Transverse colon (tissue), 4 donors: ENCODE measurements around the gene SLX4. TPM values are rescaled to one million over a fixed set of nuclear protein-coding genes. Genes with fewer than 3 reads are reported as not detected.
A peak's percentile ranks its signal among the peaks of the same experiment; 100 is the strongest.

Source experiments
- DNase-seq: peaks from one replicate; pipeline ENCODE4 v3.0.0-alpha.2; 2019
- H3K27ac ChIP-seq, 4 donors: fragments of 200-600 bp; sonication (generic); 2 replicates each; pipeline ENCODE4 v1.5.1; 2016 to 2018; ENCODE audit warnings: inconsistent platforms in 4 of 4
- H3K27me3 ChIP-seq: fragments of 200-600 bp; sonication (generic); 2 replicates; pipeline ENCODE4 v1.5.1; 2017; ENCODE audit warnings: inconsistent platforms
- H3K36me3 ChIP-seq, 4 donors: fragments of 200-600 bp; sonication (generic); 2 replicates each; pipeline ENCODE4 v1.5.1; 2017 to 2019; ENCODE audit warnings: inconsistent platforms in 4 of 4
- H3K4me1 ChIP-seq, 4 donors: fragments of 200-600 bp; sonication (generic); 2 replicates each; pipeline ENCODE4 v1.5.1; 2017 to 2020; ENCODE audit warnings: inconsistent platforms in 4 of 4
- H3K4me3 ChIP-seq, 4 donors: fragments of 200-600 bp; sonication (generic); 1 replicate in 1 of 4; 2 replicates in 3 of 4; pipeline versions ENCODE4 v1.5.1 to v1.6.1; 2017 to 2019; ENCODE audit warnings: inconsistent platforms in 4 of 4
- H3K9me3 ChIP-seq, 2 donors: fragments of 200-600 bp; sonication (generic); 2 replicates each; pipeline ENCODE4 v1.5.1; 2017 to 2019; ENCODE audit warnings: inconsistent platforms in 2 of 2
- EP300 ChIP-seq: sonication (generic); formaldehyde crosslinking; IDR thresholded peaks from one replicate; pipeline ENCODE4 v1.6.1; 2017; ENCODE audit warnings: antibody characterized with exemption, low read depth
- POLR2A ChIP-seq: fragments of 450-650 bp; IDR thresholded peaks from one replicate; pipeline ENCODE4 v1.6.1; 2016; ENCODE audit warnings: antibody characterized with exemption, mild to moderate bottlenecking, moderate library complexity
- POLR2AphosphoS5 ChIP-seq, 3 donors: sonication (generic); formaldehyde crosslinking; IDR thresholded peaks; one replicate each; pipeline ENCODE4 v1.6.1; 2016; ENCODE audit warnings: antibody characterized with exemption in 3 of 3
- WGBS, 2 donors: methylation state at CpG; one replicate each; pipeline ENCODE4 v1.1.5; 2018; ENCODE audit warnings: low coverage in 1 of 2; 5-methylcytosine and 5-hydroxymethylcytosine counted together
- in situ Hi-C, 4 donors: fragments of 200-750 bp; cut with MboI; loops; one replicate each; pipeline versions ENCODE4 v1.15.0 to v1.15.1; 2017; ENCODE audit warnings: low sequenced_read_pairs in 3 of 4, low pct_ligation_motif_present in 1 of 4, low pct_unique_long_range_greater_than_20kb in 1 of 4
- intact Hi-C: fragments of 100-400 bp; cut with DNase I; formaldehyde crosslinking; loops from one replicate; pipeline ENCODE4 v1.15.1; 2023; ENCODE audit warnings: low total_unique reads
- total RNA-seq, 4 donors: library from RNA; depleted of rRNA; stranded (reverse); fragments of >200 nt; gene quantifications; one replicate each; pipeline ENCODE4 v1.1.0, GENCODE V29; 2016
- TF ChIP-seq, protein P1 (sequence below), 5 experiments: fragments of 200-600 bp in 3 of 5; fragments of 450-650 bp in 2 of 5; sonication (generic) in 3 of 5; IDR thresholded peaks; 1 replicate in 2 of 5; 2 replicates in 3 of 5; pipeline ENCODE4 v1.5.1; 2016 to 2017; ENCODE audit warnings: antibody characterized with exemption in 5 of 5, inconsistent platforms in 3 of 5, mild to moderate bottlenecking in 2 of 5, moderate library complexity in 1 of 5

Gene SLX4
- total RNA-seq, 4 donors from 2014 or later, result 3.0 to 11.5 (median 4.9) TPM

DNA sequence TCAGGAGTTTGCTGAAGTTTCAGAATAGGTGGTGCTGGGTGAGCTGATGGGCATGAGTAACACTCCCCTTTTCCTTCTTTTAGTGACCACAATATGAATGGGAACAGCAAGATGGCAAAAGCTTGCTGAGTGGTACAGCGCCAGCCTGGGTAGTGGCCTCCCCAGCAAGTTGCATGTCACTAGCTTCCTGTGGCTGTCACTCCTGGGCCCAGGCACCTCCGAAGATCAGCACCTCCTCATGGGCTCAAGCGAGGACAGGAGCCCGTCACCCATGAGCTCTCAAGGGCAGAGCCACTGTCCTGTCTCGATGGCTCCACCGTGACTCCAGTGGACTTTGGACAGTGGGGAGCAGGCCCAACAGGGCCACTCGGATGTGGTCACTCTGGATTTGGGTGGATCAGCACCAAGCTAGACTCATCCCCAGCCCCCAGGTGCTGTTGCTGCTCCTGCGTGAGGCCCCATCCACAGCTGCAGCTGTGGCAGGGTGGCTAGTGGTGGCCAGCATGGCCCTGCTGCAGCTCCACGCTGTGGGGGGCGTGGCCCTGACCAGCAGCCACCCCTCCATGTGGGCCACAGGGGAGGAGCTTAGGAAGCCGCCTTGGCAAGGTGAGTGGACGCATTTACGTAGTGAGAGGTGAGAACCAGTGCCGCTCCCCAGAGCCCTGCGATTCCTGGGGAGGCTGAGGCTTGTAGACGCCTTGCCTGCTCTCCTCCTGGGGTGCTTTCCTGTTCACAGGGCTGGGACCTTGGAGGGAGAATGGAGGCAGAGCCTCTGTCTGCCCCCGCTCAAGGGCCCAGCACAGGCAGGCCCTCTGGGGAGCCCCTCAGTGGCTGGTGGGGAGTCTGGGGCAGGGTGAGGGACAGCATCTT, 29.5 kb upstream of the SLX4 start:
- no peak for DNase-seq
- intact Hi-C loops (no loop called here), in situ Hi-C loops (no loop called here)
- H3K9me3 ChIP-seq, result no peaks in the 10 kb centered on the region
- no peak overlapping the region for H3K4me3 ChIP-seq
- TF ChIP-seq EP300 (no peak), POLR2A (no peak), POLR2AphosphoS5 (IDR thresholded peaks at IDR 0.05) (no peak)
- TF ChIP-seq, protein P1, sequence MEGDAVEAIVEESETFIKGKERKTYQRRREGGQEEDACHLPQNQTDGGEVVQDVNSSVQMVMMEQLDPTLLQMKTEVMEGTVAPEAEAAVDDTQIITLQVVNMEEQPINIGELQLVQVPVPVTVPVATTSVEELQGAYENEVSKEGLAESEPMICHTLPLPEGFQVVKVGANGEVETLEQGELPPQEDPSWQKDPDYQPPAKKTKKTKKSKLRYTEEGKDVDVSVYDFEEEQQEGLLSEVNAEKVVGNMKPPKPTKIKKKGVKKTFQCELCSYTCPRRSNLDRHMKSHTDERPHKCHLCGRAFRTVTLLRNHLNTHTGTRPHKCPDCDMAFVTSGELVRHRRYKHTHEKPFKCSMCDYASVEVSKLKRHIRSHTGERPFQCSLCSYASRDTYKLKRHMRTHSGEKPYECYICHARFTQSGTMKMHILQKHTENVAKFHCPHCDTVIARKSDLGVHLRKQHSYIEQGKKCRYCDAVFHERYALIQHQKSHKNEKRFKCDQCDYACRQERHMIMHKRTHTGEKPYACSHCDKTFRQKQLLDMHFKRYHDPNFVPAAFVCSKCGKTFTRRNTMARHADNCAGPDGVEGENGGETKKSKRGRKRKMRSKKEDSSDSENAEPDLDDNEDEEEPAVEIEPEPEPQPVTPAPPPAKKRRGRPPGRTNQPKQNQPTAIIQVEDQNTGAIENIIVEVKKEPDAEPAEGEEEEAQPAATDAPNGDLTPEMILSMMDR (IDR thresholded peaks at IDR 0.05), result no peak
- no peaks in the 10 kb centered on the region for H3K27me3 ChIP-seq
- H3K36me3 ChIP-seq, result no peaks in the 10 kb centered on the region
- H3K4me1 ChIP-seq, result peaks cover 1 to 40% (median 21%) of the 10 kb centered on the region in 4 donors
- no peak overlapping the region for H3K27ac ChIP-seq
- WGBS, 2 donors, result 95% methylated on average over 17 of the region's 17 CpGs; no CpG with 5 or more reads in 1 of the 2 donors

DNA sequence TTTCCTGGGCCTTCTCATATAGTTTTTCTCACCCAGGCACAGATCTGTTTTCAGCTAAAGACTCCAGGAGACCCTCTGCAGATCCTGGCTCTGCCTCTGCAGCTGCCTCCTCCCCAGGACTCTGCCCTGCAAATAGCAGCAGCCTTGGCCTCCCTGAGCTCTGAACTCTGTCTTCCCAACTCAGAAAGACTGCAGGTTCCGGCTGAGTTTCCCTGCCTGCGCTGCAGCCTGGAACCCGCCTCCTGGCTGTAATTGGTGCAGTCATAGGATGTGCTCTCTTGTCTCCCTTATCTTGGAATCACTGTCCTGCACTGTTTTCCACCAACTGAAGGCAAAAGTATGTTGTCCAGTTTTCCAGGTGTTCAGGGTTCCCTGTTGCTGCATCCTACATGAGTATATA, 28.8 kb upstream of the SLX4 start:
- Histone ChIP-seq H3K27me3 (no peaks in the 10 kb centered on the region), H3K27ac (no peak overlapping the region), H3K36me3 (no peaks in the 10 kb centered on the region), H3K9me3 (no peaks in the 10 kb centered on the region), H3K4me1 (peaks cover 0 to 33% (median 15%) of the 10 kb centered on the region in 4 donors), H3K4me3 (no peak overlapping the region)
- WGBS, 2 donors, result 91% methylated on average over 3 of the region's 3 CpGs; no CpG with 5 or more reads in 1 of the 2 donors
- in situ Hi-C loops (no loop called here), intact Hi-C loops (no loop called here)
- TF ChIP-seq POLR2AphosphoS5 (IDR thresholded peaks at IDR 0.05), result no peak
- TF ChIP-seq EP300, result no peak
- TF ChIP-seq, protein P1 (IDR thresholded peaks at IDR 0.05), result no peak
- TF ChIP-seq POLR2A, result no peak
- DNase-seq, result no peak

DNA sequence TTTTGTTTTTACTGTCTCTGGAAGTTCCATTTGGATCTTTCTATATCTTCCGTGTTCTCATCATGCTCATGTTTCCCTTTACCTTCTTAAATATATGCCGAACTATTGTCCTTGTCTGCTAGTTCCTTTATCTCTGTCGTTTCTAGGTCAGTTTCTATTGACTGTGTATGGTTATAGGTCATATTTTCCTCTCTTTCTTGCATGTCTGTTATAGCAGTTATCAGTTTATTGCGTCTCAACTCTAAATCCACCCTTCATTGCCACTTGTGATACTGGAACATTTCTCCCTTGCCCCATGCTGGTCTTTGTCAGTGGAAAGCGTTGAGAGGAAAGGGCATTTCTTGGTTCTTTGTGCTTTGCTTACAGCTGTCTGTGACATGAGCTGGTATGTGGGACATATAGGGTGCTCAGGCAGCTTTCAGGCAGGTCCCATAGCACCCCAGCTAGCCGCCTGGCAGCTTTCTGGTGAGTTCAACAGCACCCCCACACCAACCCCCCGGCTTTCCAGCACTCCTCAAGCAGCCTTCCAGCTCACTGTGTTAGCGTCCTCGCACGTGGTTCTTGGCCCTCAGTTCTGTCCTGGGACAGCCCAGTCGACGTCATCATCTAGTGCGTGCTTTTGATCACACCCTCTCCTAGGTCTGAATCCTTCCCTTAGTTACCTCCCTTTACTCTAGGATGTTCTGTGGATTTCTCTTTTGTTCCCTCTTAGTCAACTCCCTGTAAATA, 27.7 kb upstream of the SLX4 start:
- Histone ChIP-seq H3K4me1 (peaks cover 0 to 32% (median 14%) of the 10 kb centered on the region in 4 donors), H3K4me3 (no peak overlapping the region), H3K36me3 (no peaks in the 10 kb centered on the region), H3K27me3 (no peaks in the 10 kb centered on the region), H3K27ac (peak overlapping the region in 1 of 4 donors; percentile 3), H3K9me3 (no peaks in the 10 kb centered on the region)
- WGBS, 2 donors, result 79 to 83% methylated on average over 8 to 13 of the region's 13 CpGs
- TF ChIP-seq EP300, result no peak
- TF ChIP-seq, protein P1 (IDR thresholded peaks at IDR 0.05), result no peak
- no peak for TF ChIP-seq POLR2AphosphoS5 (IDR thresholded peaks at IDR 0.05)
- no peak for TF ChIP-seq POLR2A
- DNase-seq, result no peak
- in situ Hi-C loops (no loop called here), intact Hi-C loops (no loop called here)

DNA sequence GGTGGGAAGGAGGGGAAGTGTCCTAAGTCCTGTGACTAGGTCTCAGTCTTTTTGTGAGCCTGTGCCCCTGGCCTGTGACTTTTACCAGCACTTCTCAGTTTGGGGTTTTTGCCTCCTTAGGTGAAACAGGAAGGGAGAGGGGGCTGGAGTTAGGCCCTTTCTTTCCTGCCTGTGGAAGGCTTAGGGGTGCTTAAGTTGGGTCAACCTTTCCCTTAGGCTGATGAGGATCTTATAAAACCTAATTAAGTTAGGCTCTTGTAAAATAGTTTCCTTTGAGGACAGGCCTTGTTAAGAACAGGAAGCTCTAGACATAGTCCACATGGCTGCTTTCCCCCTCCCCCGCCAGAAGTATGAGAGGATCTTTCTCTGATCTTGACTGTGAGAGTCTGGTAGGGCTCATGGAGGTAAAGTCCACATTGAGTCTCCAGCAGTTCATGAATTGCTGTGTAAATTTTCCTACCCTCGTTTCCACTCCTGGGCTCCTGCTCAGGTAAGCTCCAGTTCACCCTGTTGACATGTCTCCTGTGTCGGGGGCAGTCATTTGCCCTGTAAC, 26.0 kb upstream of the SLX4 start:
- peak; percentile 59 for DNase-seq
- Histone ChIP-seq H3K36me3 (no peaks in the 10 kb centered on the region), H3K4me1 (peaks cover 0 to 30% (median 14%) of the 10 kb centered on the region in 4 donors), H3K27ac (peak overlapping the region; percentile 16 to 61 (median 38)), H3K4me3 (no peak overlapping the region), H3K9me3 (no peaks in the 10 kb centered on the region), H3K27me3 (no peaks in the 10 kb centered on the region)
- in situ Hi-C loops, result no loop called here
- intact Hi-C loops, result no loop called here
- 53 to 60% methylated on average over 2 to 3 of the region's 3 CpGs for WGBS, 2 donors
- TF ChIP-seq EP300, result no peak
- TF ChIP-seq POLR2AphosphoS5 (IDR thresholded peaks at IDR 0.05), result no peak
- TF ChIP-seq POLR2A, result no peak
- TF ChIP-seq, protein P1 (IDR thresholded peaks at IDR 0.05), result no peak
